GM12892 (cell line): ENCODE measurements around the gene LCE1F.

Experiments
- DNase-seq: peaks from one replicate; pipeline ENCODE4 v3.0.0; 2011; ENCODE audit not compliant: insufficient read length
- FAIRE-seq: peaks from 2 replicates; lab custom pipeline; 2011; peaks lifted over from hg19 to GRCh38; lab: Jason Lieb, UNC
- POLR2A ChIP-seq: IDR thresholded peaks from 2 replicates; pipeline ENCODE4 v1.6.1; 2011; ENCODE audit warnings: low read depth, low read length, control low read depth
- POLR2AphosphoS5 ChIP-seq: IDR thresholded peaks from 2 replicates; pipeline ENCODE4 v1.6.1; 2011; ENCODE audit warnings: low read depth, low read length, control low read depth
- TAF1 ChIP-seq: IDR thresholded peaks from 2 replicates; pipeline ENCODE4 v1.6.1; 2011; ENCODE audit warnings: low read depth, mild to moderate bottlenecking, control low read depth, low read length, borderline replicate concordance

LCE1F gene

GRCh38 chr1:152783095-152783494 lies 8.2 kb downstream of the LCE1F start:
- DNase-seq: no peak
- no peak for FAIRE-seq
- TF ChIP-seq TAF1: no peak
- TF ChIP-seq POLR2AphosphoS5: no peak

DNA sequence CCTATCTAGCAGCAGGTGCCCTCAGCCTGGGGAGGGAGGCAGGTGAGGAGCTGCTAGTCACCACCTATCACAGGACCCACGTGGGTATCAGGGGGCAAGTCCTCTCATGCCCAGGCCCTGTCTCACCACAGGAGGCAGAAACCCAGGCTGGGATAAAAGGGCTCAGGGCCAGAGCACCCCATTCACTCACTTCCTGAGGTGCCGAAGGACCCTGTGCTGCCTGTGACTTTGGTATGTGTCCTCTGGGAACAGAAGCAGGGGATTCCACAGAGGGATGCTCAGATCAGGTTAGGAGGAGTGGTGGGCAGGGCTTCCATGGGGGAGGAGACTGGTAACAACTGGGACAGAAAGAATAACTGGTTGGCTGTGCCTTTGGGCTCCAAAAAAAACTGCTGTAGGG lies 11.1 kb downstream of the LCE1F start, which contains the start of gene LCE1E:
Gene LCE1E (plus strand): TSS at position 181 of the 400 bp plus-strand sequence. CDS start 1,043 bp downstream, outside the sequence.
- no peak for DNase-seq
- TF ChIP-seq POLR2AphosphoS5 (no peak), POLR2A (no peak), TAF1 (no peak)
- FAIRE-seq: no peak

GRCh38 chr1:152795686-152796085 lies 20.7 kb downstream of the LCE1F start:
- no peak for DNase-seq
- FAIRE-seq: no peak
- TF ChIP-seq TAF1 (no peak), POLR2A (no peak), POLR2AphosphoS5 (no peak)

- FAIRE-seq (no peak), DNase-seq (no peak)
- TF ChIP-seq POLR2AphosphoS5: no peak
- TF ChIP-seq POLR2A: no peak
These were observed 21.5 kb downstream of the LCE1F start, which contains the start of gene LCE1D for GRCh38 chr1:152796421-152796820. Gene LCE1D (plus strand): TSS chr1:152796721. CDS start chr1:152797795, 1,074 bp downstream.

- DNase-seq (no peak), FAIRE-seq (no peak)
- no peak for TF ChIP-seq TAF1
- no peak for TF ChIP-seq POLR2A
- TF ChIP-seq POLR2AphosphoS5: no peak
These were observed 26.4 kb downstream of the LCE1F start for GRCh38 chr1:152801333-152801732.

- no peak for TF ChIP-seq TAF1
- no peak for DNase-seq
- no peak for FAIRE-seq
These were observed 31.6 kb downstream of the LCE1F start, which contains the start of gene LCE1C for GRCh38 chr1:152806576-152806975. Gene LCE1C (minus strand): TSS chr1:152806651. CDS start chr1:152805478, 1,173 bp downstream.

GRCh38 chr1:152811050-152811449 lies 36.1 kb downstream of the LCE1F start:
- no peak for TF ChIP-seq POLR2AphosphoS5
- no peak for TF ChIP-seq POLR2A
- no peak for TF ChIP-seq TAF1
- DNase-seq (no peak), FAIRE-seq (no peak)

- FAIRE-seq (no peak), DNase-seq (no peak)
- TF ChIP-seq POLR2AphosphoS5 (no peak), POLR2A (no peak), TAF1 (no peak)
These were observed 36.7 kb downstream of the LCE1F start, which contains the start of gene LCE1B for GRCh38 chr1:152811671-152812070. Gene LCE1B (plus strand): TSS chr1:152811971. CDS start chr1:152812447, 476 bp downstream.

GRCh38 chr1:152817309-152817708 lies 42.4 kb downstream of the LCE1F start:
- TF ChIP-seq TAF1 (no peak), POLR2A (no peak), POLR2AphosphoS5 (no peak)
- DNase-seq (no peak), FAIRE-seq (no peak)

DNA sequence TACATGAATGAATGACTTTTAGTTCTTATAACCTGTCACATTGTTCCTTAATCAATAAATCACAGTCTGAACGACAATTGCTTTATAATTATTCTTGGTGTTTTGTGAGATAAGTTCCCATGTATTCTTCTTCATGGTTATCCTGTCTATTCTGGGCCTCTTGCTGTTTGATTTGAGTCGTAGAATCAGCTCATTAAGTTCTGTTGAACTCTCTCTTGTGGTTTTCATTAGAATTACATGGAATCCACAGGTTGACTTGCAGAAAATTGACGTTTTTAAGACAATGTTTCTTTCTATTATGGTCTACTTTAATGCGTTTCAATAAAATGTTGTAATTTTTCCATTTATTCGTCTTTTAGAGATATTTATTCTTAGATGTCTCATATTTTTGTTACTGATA lies 48.4 kb downstream of the LCE1F start:
- TF ChIP-seq TAF1: no peak
- TF ChIP-seq POLR2AphosphoS5: no peak
- TF ChIP-seq POLR2A: no peak
- FAIRE-seq (no peak), DNase-seq (no peak)

GRCh38 chr1:152824964-152825363 lies 50.0 kb downstream of the LCE1F start:
- FAIRE-seq: no peak
- no peak for DNase-seq
- TF ChIP-seq POLR2AphosphoS5: no peak
- TF ChIP-seq POLR2A: no peak
- TF ChIP-seq TAF1: no peak
